Measurements from ENCODE around the gene DRP2.
"Not testable (repeated sequence)": the region's sequence is repeated elsewhere in the genome, so short reads cannot be mapped to it uniquely, and the experiment has no call there.

Gene DRP2

GRCh38 chrX:101241531-101241930 lies 21.9 kb downstream of the DRP2 start:
- DNase-seq (ENCODE audit: low read depth in 2 of 2): no peak

GRCh38 chrX:101252634-101253033 lies 33.0 kb downstream of the DRP2 start:
- no peak for DNase-seq (ENCODE audit: low read depth in 2 of 2)

GRCh38 chrX:101257448-101258258 lies 38.1 kb downstream of the DRP2 start:
- no peak for DNase-seq (ENCODE audit: low read depth in 2 of 2)

GRCh38 chrX:101258259-101258581 lies 38.6 kb downstream of the DRP2 start:
- no peak for DNase-seq (ENCODE audit: low read depth in 2 of 2)

DNA sequence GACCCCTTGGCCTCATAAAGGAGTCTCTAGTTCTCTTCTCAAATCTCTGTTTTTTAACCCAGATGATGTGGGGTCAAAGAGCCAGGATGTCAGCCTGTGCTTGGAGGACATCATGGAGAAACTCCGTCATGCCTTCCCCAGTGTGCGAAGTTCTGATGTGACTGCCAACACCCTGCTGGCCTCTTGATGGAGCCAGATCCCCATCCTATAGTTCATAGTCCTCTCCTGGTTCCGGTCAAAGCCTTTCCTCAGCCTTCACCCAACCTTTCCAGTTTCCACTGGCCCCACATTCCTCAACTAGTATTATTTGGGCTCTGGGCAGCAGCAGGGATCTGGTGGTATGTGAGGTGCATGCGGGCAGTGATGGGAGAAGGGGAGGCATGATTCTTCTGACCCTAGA lies 40.8 kb downstream of the DRP2 start:
- DNase-seq (ENCODE audit: low read depth in 2 of 2): no peak

DNA sequence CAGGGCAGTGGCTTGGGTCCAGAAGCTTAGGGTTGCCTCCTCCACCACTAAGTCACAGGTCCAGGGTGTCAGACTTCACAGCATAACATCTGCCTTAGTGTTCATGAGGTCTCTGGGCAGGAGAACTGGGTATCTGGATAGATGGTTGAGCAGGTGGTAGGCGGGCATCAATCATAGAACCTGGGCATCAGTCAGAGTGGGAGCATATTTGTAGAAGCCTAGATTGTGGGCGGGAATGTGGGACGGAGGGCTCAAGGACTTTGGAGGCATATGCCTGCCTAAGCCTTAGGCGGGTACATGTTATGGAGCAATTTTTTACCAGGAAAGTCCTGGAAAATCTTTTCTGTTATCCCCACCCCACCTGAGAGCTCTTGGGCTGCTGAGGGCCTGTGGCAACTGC lies 43.0 kb downstream of the DRP2 start:
- DNase-seq (ENCODE audit: low read depth in 2 of 2): no peak

DNA sequence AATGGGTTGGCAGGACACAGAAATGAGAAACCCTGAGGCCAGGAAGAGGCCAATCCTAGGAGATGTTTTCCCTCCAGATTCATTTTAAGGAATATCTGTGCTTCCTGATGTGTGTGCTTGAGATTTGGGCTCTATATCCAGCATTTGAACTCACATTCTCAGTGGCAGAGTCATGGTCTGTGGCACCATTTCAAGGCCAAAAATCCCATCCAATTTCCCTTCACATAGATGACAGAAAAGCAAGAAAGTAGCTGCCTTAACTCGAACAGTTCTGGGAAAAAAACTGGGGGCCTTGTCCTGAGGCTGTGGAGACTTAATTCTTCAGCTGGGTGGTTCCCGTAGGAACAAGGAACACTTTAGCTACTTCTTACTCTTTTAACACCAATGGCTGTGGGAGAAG lies 44.2 kb downstream of the DRP2 start:
- no peak for DNase-seq (ENCODE audit: low read depth in 2 of 2)

DNA sequence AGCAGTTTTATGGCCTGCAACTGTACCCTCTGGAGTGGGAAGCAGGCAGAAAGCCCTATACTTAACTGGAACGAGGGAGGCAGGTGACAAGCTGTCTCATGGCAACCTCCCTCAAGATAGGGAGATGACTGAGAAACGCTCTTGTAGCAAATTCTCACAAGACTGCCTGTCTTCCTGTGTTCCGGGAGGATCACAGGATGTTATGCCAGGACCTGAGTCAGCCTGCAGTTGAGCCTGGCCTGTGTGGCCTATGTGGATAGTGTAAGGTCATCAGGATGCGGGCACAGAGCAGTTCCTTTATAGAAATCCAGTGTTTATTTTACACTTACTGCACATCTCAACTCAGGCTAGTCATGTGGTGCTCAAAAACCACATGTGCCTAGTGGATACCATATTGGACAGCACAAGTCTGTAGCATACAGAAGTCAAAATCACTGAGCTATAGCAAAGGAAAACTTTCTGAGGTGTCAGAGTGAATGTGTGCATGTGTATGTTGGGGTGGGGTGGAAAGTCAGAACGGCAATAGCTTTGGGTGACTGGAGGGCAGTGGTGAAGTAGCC lies 46.4 kb downstream of the DRP2 start:
- no peak for DNase-seq (ENCODE audit: low read depth in 2 of 2)

- no peak for DNase-seq (ENCODE audit: low read depth in 2 of 2)
Measured at GRCh38 chrX:101274198-101274597, 54.6 kb downstream of the DRP2 start.

DNA sequence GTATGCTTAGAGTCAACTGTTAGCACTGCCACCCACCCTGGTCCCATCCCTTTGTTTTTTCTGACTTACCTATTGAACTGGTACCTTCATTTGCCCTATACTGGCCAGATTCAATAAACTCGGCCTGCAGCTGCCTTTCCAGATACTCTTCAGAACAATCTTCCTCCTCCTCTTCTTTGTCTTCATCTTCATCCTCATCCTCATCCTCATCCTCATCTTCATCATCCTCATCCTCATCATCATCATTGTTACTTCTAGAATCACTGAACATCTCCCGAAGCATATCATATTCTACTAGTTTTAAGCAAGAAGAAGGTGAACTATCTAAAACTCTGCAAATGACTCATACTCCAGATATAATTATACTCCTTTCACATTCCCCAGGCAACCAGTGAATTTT lies 56.7 kb downstream of the DRP2 start:
- DNase-seq (ENCODE audit: low read depth in 2 of 2): no peak

- DNase-seq (ENCODE audit: low read depth in 2 of 2): no peak
Measured at GRCh38 chrX:101287402-101287801, 67.8 kb downstream of the DRP2 start.

GRCh38 chrX:101290957-101291603 lies 71.5 kb downstream of the DRP2 start, which contains the start of gene TAF7L:
TSS of gene TAF7L (minus strand) at chrX:101291334. CDS start at chrX:101287543, 3,791 bp downstream.
- no peak for DNase-seq (ENCODE audit: low read depth in 2 of 2)

DNA sequence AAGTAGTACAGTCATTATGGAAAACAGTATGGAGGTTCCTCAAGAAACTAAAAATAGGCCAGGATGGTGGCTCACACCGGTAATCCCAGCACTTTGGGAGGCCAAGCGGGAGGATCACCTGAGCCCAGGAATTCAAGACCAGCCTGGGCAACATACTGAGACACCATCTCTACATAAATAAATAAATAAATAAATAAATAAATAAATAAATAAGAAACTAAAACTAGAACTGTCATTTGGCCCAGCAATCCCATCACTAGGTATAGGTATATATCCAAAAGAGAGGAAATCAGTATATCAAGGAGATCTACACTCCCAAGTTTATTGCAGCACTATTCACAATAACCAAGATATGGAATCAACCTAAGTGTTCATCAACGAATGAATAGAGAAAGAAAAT lies 76.0 kb downstream of the DRP2 start:
- not testable (repeated sequence) for DNase-seq (ENCODE audit: low read depth in 2 of 2)

GRCh38 chrX:101303790-101304189 lies 84.2 kb downstream of the DRP2 start:
- DNase-seq (ENCODE audit: low read depth in 2 of 2): no peak

Measured in stimulated activated CD8-positive, alpha-beta memory T cell treated with anti-CD3 and anti-CD28 coated beads, Interleukin-7, amount 100 ng/mL, for 1 hour (primary cell).